Tibial nerve (tissue), 4 donors: ENCODE results near the gene STPG1. TPM values are rescaled to one million over a fixed set of nuclear protein-coding genes. Genes with fewer than 3 reads are reported as not detected.
A peak's percentile ranks its signal among the peaks of the same experiment; 100 is the strongest.

Experiments
- DNase-seq, 2 donors: peaks; one replicate each; pipeline ENCODE4 v3.0.0-alpha.2; 2019; ENCODE audit warnings: low spot score in 2 of 2
- H3K27ac ChIP-seq, 4 donors: fragments of 200-600 bp; sonication (generic) in 3 of 4; one replicate each; pipeline ENCODE4 v1.5.1; 2017 to 2019; ENCODE audit warnings: mild to moderate bottlenecking in 1 of 4
- H3K27me3 ChIP-seq, 2 donors: fragments of 200-600 bp; sonication (generic) in 1 of 2; one replicate each; pipeline versions ENCODE4 v1.5.1 to v1.6.0; 2017 to 2019
- H3K36me3 ChIP-seq, 3 donors: fragments of 200-600 bp; sonication (generic); one replicate each; pipeline ENCODE4 v1.5.1; 2018 to 2019
- H3K4me1 ChIP-seq, 4 donors: fragments of 200-600 bp; sonication (generic) in 3 of 4; one replicate each; pipeline ENCODE4 v1.5.1; 2017 to 2019
- H3K4me3 ChIP-seq, 4 donors: fragments of 200-600 bp; sonication (generic) in 3 of 4; one replicate each; pipeline ENCODE4 v1.5.1; 2017 to 2019; ENCODE audit warnings: mild to moderate bottlenecking in 1 of 4, moderate library complexity in 1 of 4
- H3K9me3 ChIP-seq, 4 donors: fragments of 200-600 bp; sonication (generic) in 3 of 4; one replicate each; pipeline ENCODE4 v1.5.1; 2017 to 2019
- CTCF ChIP-seq, 5 experiments: fragments of 200-600 bp in 3 of 5; fragments of 450-650 bp in 2 of 5; sonication (generic) in 3 of 5; IDR thresholded peaks; one replicate each; pipeline ENCODE4 v1.5.1; 2016 to 2019; ENCODE audit warnings: antibody characterized with exemption in 5 of 5, mild to moderate bottlenecking in 3 of 5, moderate library complexity in 2 of 5
- EP300 ChIP-seq, 2 donors: sonication (generic); formaldehyde crosslinking; IDR thresholded peaks; one replicate each; pipeline ENCODE4 v1.6.1; 2017; ENCODE audit warnings: antibody characterized with exemption in 2 of 2, mild to moderate bottlenecking in 1 of 2
- POLR2A ChIP-seq, 2 donors: fragments of 450-650 bp; IDR thresholded peaks; one replicate each; pipeline ENCODE4 v1.6.1; 2017; ENCODE audit warnings: antibody characterized with exemption in 2 of 2, mild to moderate bottlenecking in 2 of 2, moderate library complexity in 2 of 2
- WGBS, 2 donors: methylation state at CpG; one replicate each; pipeline ENCODE4 v1.1.5; 2018; 5-methylcytosine and 5-hydroxymethylcytosine counted together
- total RNA-seq, 4 donors: library from RNA; depleted of rRNA; stranded (reverse); fragments of >200 nt; gene quantifications; one replicate each; pipeline ENCODE4 v1.1.0, GENCODE V29; 2016

STPG1 gene
- total RNA-seq, 4 donors from 2014 or later: 1.5 to 5.7 (median 3.0) TPM

GRCh38 chr1:24438423-24438901 lies 24.9 kb upstream of the STPG1 start:
- Histone ChIP-seq H3K9me3 (no peaks in the 10 kb centered on the region), H3K4me3 (no peak overlapping the region), H3K27ac (peak overlapping the region in 1 of 4 donors; percentile 50), H3K27me3 (no peaks in the 10 kb centered on the region), H3K4me1 (peaks cover 0 to 47% (median 11%) of the 10 kb centered on the region in 4 donors), H3K36me3 (peaks cover 0 to 14% (median 0%) of the 10 kb centered on the region in 3 donors)
- 33 to 40% methylated on average over 8 to 9 of the region's 9 CpGs for WGBS, 2 donors
- TF ChIP-seq CTCF (IDR thresholded peaks at IDR 0.05): no peak
- no peak for TF ChIP-seq POLR2A (IDR thresholded peaks at IDR 0.05)
- peak in 1 of 2 donors; percentile 21 for TF ChIP-seq EP300 (IDR thresholded peaks at IDR 0.05)
- peak in 1 of 2 donors; percentile 35 for DNase-seq

GRCh38 chr1:24437631-24438396 lies 24.2 kb upstream of the STPG1 start:
- H3K27ac ChIP-seq: peak overlapping the region in 1 of 4 donors; percentile 50
- WGBS, 2 donors: 81% methylated on average over 9 of the region's 9 CpGs
- TF ChIP-seq EP300 (IDR thresholded peaks at IDR 0.05) (no peak), CTCF (IDR thresholded peaks at IDR 0.05) (no peak), POLR2A (IDR thresholded peaks at IDR 0.05) (no peak)
- no peak overlapping the region for H3K4me3 ChIP-seq
- peaks cover 0 to 42% (median 11%) of the 10 kb centered on the region in 4 donors for H3K4me1 ChIP-seq
- no peaks in the 10 kb centered on the region for H3K9me3 ChIP-seq
- DNase-seq: no peak
- no peaks in the 10 kb centered on the region for H3K27me3 ChIP-seq
- H3K36me3 ChIP-seq: peaks cover 0 to 20% (median 0%) of the 10 kb centered on the region in 3 donors

- Histone ChIP-seq H3K4me3 (no peak overlapping the region), H3K9me3 (no peaks in the 10 kb centered on the region), H3K27ac (peak overlapping the region in 1 of 4 donors; percentile 3), H3K27me3 (no peaks in the 10 kb centered on the region), H3K36me3 (peaks cover 0 to 15% (median 0%) of the 10 kb centered on the region in 3 donors), H3K4me1 (peaks cover 0 to 35% (median 11%) of the 10 kb centered on the region in 4 donors)
- 51 to 57% methylated on average over 8 of the region's 8 CpGs for WGBS, 2 donors
- TF ChIP-seq POLR2A (IDR thresholded peaks at IDR 0.05) (no peak), CTCF (IDR thresholded peaks at IDR 0.05) (no peak), EP300 (IDR thresholded peaks at IDR 0.05) (no peak)
- no peak for DNase-seq
Measured at GRCh38 chr1:24435782-24436365, 22.3 kb upstream of the STPG1 start.

- no peak overlapping the region for H3K4me3 ChIP-seq
- H3K27ac ChIP-seq: no peak overlapping the region
- no peaks in the 10 kb centered on the region for H3K4me1 ChIP-seq
- no peak for TF ChIP-seq EP300 (IDR thresholded peaks at IDR 0.05)
- no peak for TF ChIP-seq POLR2A (IDR thresholded peaks at IDR 0.05)
- no peaks in the 10 kb centered on the region for H3K27me3 ChIP-seq
- WGBS, 2 donors: 81 to 86% methylated on average over 1 of the region's 1 CpG
- no peak for DNase-seq
- peaks cover 0 to 16% (median 0%) of the 10 kb centered on the region in 3 donors for H3K36me3 ChIP-seq
- H3K9me3 ChIP-seq: no peaks in the 10 kb centered on the region
Measured at GRCh38 chr1:24427545-24427862, 13.9 kb upstream of the STPG1 start.

GRCh38 chr1:24426744-24427544 lies 13.4 kb upstream of the STPG1 start:
- DNase-seq: no peak
- 98% methylated on average over 7 of the region's 7 CpGs for WGBS, 2 donors
- no peaks in the 10 kb centered on the region for H3K27me3 ChIP-seq

More at GRCh38 chr1:24426744-24427544, 13.4 kb upstream of the STPG1 start:
- Histone ChIP-seq H3K36me3 (peaks cover 0 to 21% (median 0%) of the 10 kb centered on the region in 3 donors), H3K9me3 (no peaks in the 10 kb centered on the region), H3K27ac (no peak overlapping the region), H3K4me3 (no peak overlapping the region), H3K4me1 (no peaks in the 10 kb centered on the region)
- no peak for TF ChIP-seq EP300 (IDR thresholded peaks at IDR 0.05)
- no peak for TF ChIP-seq POLR2A (IDR thresholded peaks at IDR 0.05)
- TF ChIP-seq CTCF (IDR thresholded peaks at IDR 0.05): no peak
